ENCODE measurements around the gene MLIP. TPM values are rescaled to one million over a fixed set of nuclear protein-coding genes. Genes with fewer than 3 reads are reported as not detected.

MLIP gene
- total RNA-seq, 4 donors from 2014 or later, result 0.42 to 3.5 (median 1.2) TPM

DNA sequence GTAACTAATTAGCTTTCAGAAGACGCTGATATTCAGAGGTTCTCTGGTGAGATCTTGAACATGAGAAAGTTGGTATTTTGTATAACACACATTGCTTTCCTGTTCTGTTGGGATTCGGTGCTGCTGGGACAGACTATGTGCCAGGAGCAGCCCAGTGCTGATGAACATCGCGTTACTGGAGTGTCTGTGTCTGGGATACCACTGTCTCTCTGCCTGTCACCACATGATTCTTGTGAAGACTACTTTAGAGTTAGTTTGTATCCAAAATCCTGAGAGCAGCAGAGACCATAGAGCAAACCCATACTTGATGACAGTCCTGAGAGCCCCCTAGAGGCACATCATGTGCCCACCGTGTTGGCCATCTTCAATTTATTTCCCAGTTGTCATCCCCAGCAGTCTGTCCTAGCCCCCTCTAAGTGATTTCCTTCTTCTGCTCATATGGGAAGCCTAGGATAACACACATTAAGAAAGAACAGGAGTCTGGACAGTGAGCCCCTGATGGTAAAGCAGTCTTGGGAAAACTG, 155.2 kb downstream of the MLIP start:
- TF ChIP-seq EP300 (IDR thresholded peaks at IDR 0.05), result no peak
- TF ChIP-seq, protein P1, sequence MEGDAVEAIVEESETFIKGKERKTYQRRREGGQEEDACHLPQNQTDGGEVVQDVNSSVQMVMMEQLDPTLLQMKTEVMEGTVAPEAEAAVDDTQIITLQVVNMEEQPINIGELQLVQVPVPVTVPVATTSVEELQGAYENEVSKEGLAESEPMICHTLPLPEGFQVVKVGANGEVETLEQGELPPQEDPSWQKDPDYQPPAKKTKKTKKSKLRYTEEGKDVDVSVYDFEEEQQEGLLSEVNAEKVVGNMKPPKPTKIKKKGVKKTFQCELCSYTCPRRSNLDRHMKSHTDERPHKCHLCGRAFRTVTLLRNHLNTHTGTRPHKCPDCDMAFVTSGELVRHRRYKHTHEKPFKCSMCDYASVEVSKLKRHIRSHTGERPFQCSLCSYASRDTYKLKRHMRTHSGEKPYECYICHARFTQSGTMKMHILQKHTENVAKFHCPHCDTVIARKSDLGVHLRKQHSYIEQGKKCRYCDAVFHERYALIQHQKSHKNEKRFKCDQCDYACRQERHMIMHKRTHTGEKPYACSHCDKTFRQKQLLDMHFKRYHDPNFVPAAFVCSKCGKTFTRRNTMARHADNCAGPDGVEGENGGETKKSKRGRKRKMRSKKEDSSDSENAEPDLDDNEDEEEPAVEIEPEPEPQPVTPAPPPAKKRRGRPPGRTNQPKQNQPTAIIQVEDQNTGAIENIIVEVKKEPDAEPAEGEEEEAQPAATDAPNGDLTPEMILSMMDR (IDR thresholded peaks at IDR 0.05), result no peak
- TF ChIP-seq POLR2AphosphoS5 (IDR thresholded peaks at IDR 0.05), result no peak
- TF ChIP-seq POLR2A (IDR thresholded peaks at IDR 0.05; ENCODE audit: low read depth), result no peak
- Histone ChIP-seq H3K36me3 (no peaks in the 10 kb centered on the region), H3K27me3 (no peaks in the 10 kb centered on the region), H3K4me1 (peaks cover 0 to 3% (median 0%) of the 10 kb centered on the region in 4 donors), H3K9me3 (no peaks in the 10 kb centered on the region), H3K27ac (replicated peaks in 1 of 4) (no peak overlapping the region), H3K4me3 (no peak overlapping the region)
- WGBS, result 76% methylated on average over 5 of the region's 5 CpGs
- DNase-seq (ENCODE audit: extremely low spot score), result no peak
- intact Hi-C loops (cut with DNase I), result loop anchor here (5.0 kb wide), 1 partner anchor 279 kb away; no protein-coding TSS in a partner anchor

DNA sequence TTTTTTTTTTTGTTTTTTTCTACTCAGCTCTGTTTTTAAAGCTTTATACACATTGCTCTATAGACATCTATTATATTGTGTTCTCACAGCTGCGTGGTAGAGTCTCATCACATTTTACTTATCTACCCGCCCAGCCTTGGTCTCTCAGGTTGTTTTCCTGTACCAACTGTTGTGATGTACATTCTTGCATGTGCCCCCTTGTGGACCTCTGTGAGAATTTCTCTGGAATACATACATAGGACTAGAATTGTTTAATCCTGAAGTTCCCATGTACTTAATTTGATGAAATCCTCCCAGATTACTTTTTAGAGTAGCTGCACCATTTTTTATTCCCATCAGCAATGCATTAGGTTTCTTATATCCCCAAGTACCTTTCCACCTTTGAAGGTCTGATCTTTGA, 156.6 kb downstream of the MLIP start:
- TF ChIP-seq, protein P1 (IDR thresholded peaks at IDR 0.05), result peak; percentile 12 to 38 (median 19)
- TF ChIP-seq POLR2A (IDR thresholded peaks at IDR 0.05; ENCODE audit: low read depth), result no peak
- Histone ChIP-seq H3K4me3 (no peak overlapping the region), H3K4me1 (no peaks in the 10 kb centered on the region), H3K27ac (replicated peaks in 1 of 4) (no peak overlapping the region), H3K9me3 (no peaks in the 10 kb centered on the region), H3K36me3 (no peaks in the 10 kb centered on the region), H3K27me3 (no peaks in the 10 kb centered on the region)
- WGBS, result 72% methylated on average over 2 of the region's 2 CpGs
- DNase-seq (ENCODE audit: extremely low spot score), result no peak
- intact Hi-C loops (cut with DNase I), result loop anchor here (5.0 kb wide), 1 partner anchor 280 kb away; no protein-coding TSS in a partner anchor

DNA sequence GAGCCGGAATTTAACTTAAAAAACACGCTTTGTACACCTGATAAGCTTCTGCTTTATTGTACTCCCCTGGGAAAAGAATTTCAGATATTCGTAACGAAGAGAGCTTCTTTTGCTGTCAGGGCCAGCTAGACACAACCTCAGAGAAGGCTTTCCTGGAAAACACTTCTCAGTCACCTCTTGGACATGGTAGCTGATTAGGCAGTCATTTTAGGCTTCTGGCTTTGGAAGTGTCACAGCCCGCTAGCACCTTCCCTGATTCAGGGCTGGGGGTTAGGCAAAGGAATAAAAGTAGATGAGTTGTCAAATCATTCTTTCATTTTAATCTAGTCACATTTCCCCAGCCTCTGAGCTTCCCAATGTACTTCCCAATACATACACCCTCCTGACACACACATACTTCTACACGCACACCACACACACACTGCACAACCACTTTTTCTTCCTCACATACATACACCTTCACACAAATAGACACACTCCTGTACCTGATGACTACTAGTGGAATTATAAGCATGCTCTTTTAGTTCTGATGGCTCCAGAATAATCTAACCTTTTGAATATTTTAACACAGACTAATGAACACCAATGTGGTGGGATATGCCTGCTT, 162.1 kb downstream of the MLIP start:
- H3K4me3 ChIP-seq, result no peak overlapping the region
- H3K9me3 ChIP-seq, result no peaks in the 10 kb centered on the region
- intact Hi-C loops (cut with DNase I), result no loop called here
- H3K4me1 ChIP-seq, result no peaks in the 10 kb centered on the region
- no peak for DNase-seq (ENCODE audit: extremely low spot score)
- no peaks in the 10 kb centered on the region for H3K27me3 ChIP-seq
- WGBS, result 91% methylated on average over 6 of the region's 6 CpGs
- TF ChIP-seq, protein P1 (IDR thresholded peaks at IDR 0.05), result no peak
- TF ChIP-seq POLR2AphosphoS5 (IDR thresholded peaks at IDR 0.05) (no peak), EP300 (IDR thresholded peaks at IDR 0.05) (no peak), POLR2A (IDR thresholded peaks at IDR 0.05; ENCODE audit: low read depth) (no peak)
- no peaks in the 10 kb centered on the region for H3K36me3 ChIP-seq
- H3K27ac ChIP-seq (replicated peaks in 1 of 4), result no peak overlapping the region

DNA sequence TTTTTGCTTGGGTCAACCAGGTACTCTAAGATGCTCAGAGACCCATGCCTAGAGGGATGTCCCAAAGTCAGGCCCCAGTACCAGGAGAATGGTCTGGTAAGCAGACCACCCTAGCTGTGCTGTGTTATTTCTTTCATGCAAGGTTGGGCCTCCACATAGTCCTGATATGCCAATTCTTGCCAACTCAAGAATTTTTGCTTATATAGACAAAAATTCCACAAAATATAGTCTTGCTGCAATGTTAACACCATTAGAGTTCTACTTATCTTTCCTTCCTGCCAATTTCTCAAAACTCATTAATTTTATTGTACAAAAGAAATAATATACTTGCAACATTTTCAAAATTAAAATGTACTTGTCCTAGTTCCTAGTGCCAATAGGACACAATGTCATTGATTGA, 163.1 kb downstream of the MLIP start:
- Histone ChIP-seq H3K9me3 (no peaks in the 10 kb centered on the region), H3K4me3 (no peak overlapping the region), H3K27ac (replicated peaks in 1 of 4) (no peak overlapping the region), H3K36me3 (no peaks in the 10 kb centered on the region), H3K4me1 (no peaks in the 10 kb centered on the region), H3K27me3 (no peaks in the 10 kb centered on the region)
- intact Hi-C loops (cut with DNase I), result no loop called here
- no peak for DNase-seq (ENCODE audit: extremely low spot score)
- TF ChIP-seq, protein P1 (IDR thresholded peaks at IDR 0.05), result no peak
- TF ChIP-seq POLR2A (IDR thresholded peaks at IDR 0.05; ENCODE audit: low read depth), result no peak
- TF ChIP-seq POLR2AphosphoS5 (IDR thresholded peaks at IDR 0.05), result no peak
- TF ChIP-seq EP300 (IDR thresholded peaks at IDR 0.05), result no peak

DNA sequence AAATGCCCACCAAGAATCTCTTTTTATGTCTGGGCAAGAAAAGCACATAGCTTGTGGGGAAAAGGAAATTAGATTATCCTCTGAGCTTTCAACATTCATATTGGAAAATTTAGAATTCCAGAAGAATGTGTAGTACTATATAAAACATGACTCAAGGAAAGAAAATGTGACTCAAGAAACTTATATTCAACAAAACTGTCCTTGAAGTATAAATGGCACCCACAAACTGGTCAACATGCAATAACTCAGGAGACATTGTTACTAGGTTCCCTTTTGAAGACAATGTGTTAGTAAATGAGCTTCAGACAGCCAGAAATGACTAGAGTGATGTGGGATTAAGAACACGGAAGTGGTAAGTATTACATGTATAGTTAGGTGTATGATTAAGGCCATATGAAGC, 170.9 kb downstream of the MLIP start:
- no peaks in the 10 kb centered on the region for H3K27me3 ChIP-seq
- WGBS, result 77% methylated on average over 1 of the region's 1 CpG
- TF ChIP-seq, protein P1 (IDR thresholded peaks at IDR 0.05), result no peak
- no peak for TF ChIP-seq EP300 (IDR thresholded peaks at IDR 0.05)
- no peak for TF ChIP-seq POLR2AphosphoS5 (IDR thresholded peaks at IDR 0.05)
- TF ChIP-seq POLR2A (IDR thresholded peaks at IDR 0.05; ENCODE audit: low read depth), result no peak
- intact Hi-C loops (cut with DNase I), result no loop called here
- no peaks in the 10 kb centered on the region for H3K4me1 ChIP-seq
- H3K27ac ChIP-seq (replicated peaks in 1 of 4), result no peak overlapping the region
- no peaks in the 10 kb centered on the region for H3K36me3 ChIP-seq
- no peaks in the 10 kb centered on the region for H3K9me3 ChIP-seq
- DNase-seq (ENCODE audit: extremely low spot score), result no peak
- H3K4me3 ChIP-seq, result no peak overlapping the region
